K562 (cell line): ENCODE data around the gene VMP1. TPM values are rescaled to one million over a fixed set of nuclear protein-coding genes. Genes with fewer than 3 reads are reported as not detected.
A peak's percentile ranks its signal among the peaks of the same experiment; 100 is the strongest.

Source experiments
- ATAC-seq: fragments of 200-7000 bp; cut with Tn5 transposase; 3 replicates; pipeline ENCODE4 v1.9.1; 2020; ENCODE audit warnings: moderate library complexity
- BruUV-seq: library from RNA; stranded (reverse); fragments of 400-500 nt; replicated peaks from 2 replicates; lab custom pipeline; 2021; lab: Mats Ljungman, UMichigan
- CTCF ChIA-PET: fragments of 300-600 bp; formaldehyde crosslinking; extraction: SDS; loops from one replicate; lab custom pipeline; 2021; ENCODE audit warnings: low intra/inter-chr PET ratio; lab: Yijun Ruan, JAX
- POLR2A ChIA-PET: fragments of 300-600, 350-650 bp; sonication (Branson Sonifier 250); formaldehyde crosslinking; extraction: SDS; loops from one replicate; lab custom pipeline; 2021; ENCODE audit warnings: antibody characterized with exemption, inconsistent platforms; lab: Yijun Ruan, JAX
- DNase-seq, 4 experiments: peaks; one replicate each; pipeline versions ENCODE4 v3.0.0 to v3.0.0-alpha.2; 2011 to 2018; ENCODE audit warnings: low spot score in 3 of 4, mixed read lengths in 3 of 4; ENCODE audit errors: extremely low read depth in 1 of 4
- FAIRE-seq: peaks from 2 replicates; lab custom pipeline; 2011; peaks lifted over from hg19 to GRCh38; lab: Jason Lieb, UNC
- H2AFZ ChIP-seq: 2 replicates; pipeline ENCODE4 v1.6.0; 2011; ENCODE audit warnings: low read depth, low read length, control low read depth, inconsistent platforms
- H3K27ac ChIP-seq: fragments of 200-600 bp; 3 replicates; pipeline ENCODE4 v1.8.0; 2011; ENCODE audit warnings: low read depth, mild to moderate bottlenecking, control low read depth, inconsistent platforms, low read length, moderate library complexity, mixed read lengths; ENCODE audit errors: extremely low read depth
- H3K27me3 ChIP-seq, 2 experiments: fragments of 300-600 bp in 1 of 2; 2 replicates in 1 of 2; 3 replicates in 1 of 2; pipeline versions ENCODE4 v1.6.0 to v1.8.0; 2011; ENCODE audit warnings: inconsistent platforms in 2 of 2, low read length in 2 of 2, mild to moderate bottlenecking in 1 of 2, mixed read lengths in 1 of 2, moderate library complexity in 1 of 2; ENCODE audit not compliant: control insufficient read depth in 2 of 2, insufficient read depth in 2 of 2
- H3K36me3 ChIP-seq: fragments of 300-600 bp; 3 replicates; pipeline ENCODE4 v1.8.0; 2011; ENCODE audit warnings: mild to moderate bottlenecking, low read length, inconsistent platforms; ENCODE audit not compliant: control insufficient read depth, insufficient read depth
- H3K4me1 ChIP-seq, 2 experiments: fragments of 200-600 bp in 1 of 2; replicated peaks in 1 of 2; 2 replicates in 1 of 2; 3 replicates in 1 of 2; pipeline versions ENCODE4 v1.5.1 to v1.8.0; 2011; ENCODE audit warnings: inconsistent platforms in 2 of 2, low read length in 2 of 2, mild to moderate bottlenecking in 1 of 2, mixed read lengths in 1 of 2, moderate library complexity in 1 of 2; ENCODE audit not compliant: control insufficient read depth in 2 of 2, insufficient read depth in 2 of 2
- H3K4me2 ChIP-seq: 2 replicates; pipeline ENCODE4 v1.6.1; 2011; ENCODE audit warnings: low read length, control low read depth, inconsistent platforms, mixed read lengths; ENCODE audit not compliant: insufficient read depth
- H3K4me3 ChIP-seq: fragments of 200-600 bp; sonication (generic), shearing (Covaris generic); 2 replicates; pipeline ENCODE4 v1.5.1; 2016; ENCODE audit warnings: control low read depth, inconsistent platforms
- H3K79me2 ChIP-seq: fragments of 200-600 bp; 3 replicates; pipeline ENCODE4 v1.8.0; 2011; ENCODE audit warnings: low read length, inconsistent platforms; ENCODE audit not compliant: control insufficient read depth, insufficient read depth
- H3K9ac ChIP-seq, 2 experiments: 2 replicates each; pipeline versions ENCODE4 v1.6.0 to v1.6.1; 2011; ENCODE audit warnings: low read depth in 2 of 2, low read length in 2 of 2, control low read depth in 1 of 2, inconsistent platforms in 1 of 2, mild to moderate bottlenecking in 1 of 2, mixed read lengths in 1 of 2; ENCODE audit not compliant: insufficient read depth in 1 of 2
- H3K9me1 ChIP-seq: one replicate; pipeline ENCODE4 v1.6.0; 2011; ENCODE audit warnings: inconsistent platforms, mild to moderate bottlenecking, low read length, moderate library complexity; ENCODE audit not compliant: control insufficient read depth, insufficient read depth
- H3K9me3 ChIP-seq: replicated peaks from 2 replicates; pipeline ENCODE4 v1.5.1; 2011; ENCODE audit warnings: low read depth, low read length, inconsistent platforms; ENCODE audit not compliant: control insufficient read depth, insufficient read depth
- H4K20me1 ChIP-seq: replicated peaks from 2 replicates; pipeline ENCODE4 v1.6.1; 2011; ENCODE audit warnings: low read length, inconsistent platforms, mixed read lengths; ENCODE audit not compliant: control insufficient read depth, insufficient read depth
- BACH1 ChIP-seq: fragments of 200-800 bp; sonication (Bioruptor generic); IDR thresholded peaks from 2 replicates; pipeline ENCODE4 v1.6.1; 2016; ENCODE audit warnings: missing genetic modification characterization, missing compliant biosample characterization
- GTF2E2 ChIP-seq: fragments of 200-800 bp; sonication (Bioruptor generic); IDR thresholded peaks from 2 replicates; pipeline ENCODE4 v1.6.1; 2016; ENCODE audit warnings: missing genetic modification characterization, missing compliant biosample characterization
- HNRNPH1 ChIP-seq: fragments of 200-400 bp; formaldehyde crosslinking; optimal IDR thresholded peaks from 2 replicates; pipeline ENCODE3; 2017; ENCODE audit warnings: low read depth, mild to moderate bottlenecking, low read length, moderate library complexity
- L3MBTL2 ChIP-seq: fragments of 450-650 bp; IDR thresholded peaks from 2 replicates; pipeline ENCODE4 v1.6.1; 2016; ENCODE audit warnings: mild to moderate bottlenecking, moderate library complexity
- MAZ ChIP-seq, 2 experiments: fragments of 450-650 bp in 1 of 2; sonication (generic) in 1 of 2; formaldehyde crosslinking; IDR thresholded peaks in 1 of 2; conservative IDR thresholded peaks in 1 of 2; 2 replicates each; pipeline versions ENCODE4 v1.4.0 to v1.5.0; 2020; ENCODE audit warnings: mild to moderate bottlenecking in 1 of 2, missing genetic modification reagents in 1 of 2
- MYBL2 ChIP-seq, 2 experiments: fragments of 450-650 bp in 1 of 2; sonication (generic) in 1 of 2; formaldehyde crosslinking in 1 of 2; IDR thresholded peaks; 2 replicates each; pipeline versions ENCODE4 v1.6.1 to v1.8.1; 2017 to 2022; ENCODE audit warnings: borderline replicate concordance in 1 of 2, inconsistent platforms in 1 of 2, low read depth in 1 of 2, mild to moderate bottlenecking in 1 of 2, missing genetic modification reagents in 1 of 2, moderate library complexity in 1 of 2
- RBFOX2 ChIP-seq: fragments of 200-400 bp; formaldehyde crosslinking; IDR thresholded peaks from 2 replicates; pipeline ENCODE4 v1.6.1; 2017; ENCODE audit warnings: low read depth, mild to moderate bottlenecking, low read length, moderate library complexity
- TAF9B ChIP-seq: fragments of 450-650 bp; IDR thresholded peaks from 2 replicates; pipeline ENCODE4 v1.6.1; 2018; ENCODE audit warnings: mild to moderate bottlenecking; ENCODE audit not compliant: partially characterized antibody
- THRA ChIP-seq: fragments of 450-650 bp; IDR thresholded peaks from 2 replicates; pipeline ENCODE4 v1.6.1; 2017; ENCODE audit warnings: mild to moderate bottlenecking, moderate library complexity
- YY1 ChIP-seq, 3 experiments: IDR thresholded peaks; 2 replicates each; pipeline ENCODE4 v1.6.1; 2011; ENCODE audit warnings: low read length in 2 of 3, mild to moderate bottlenecking in 2 of 3, moderate library complexity in 2 of 3, borderline replicate concordance in 1 of 3, control low read depth in 1 of 3, low read depth in 1 of 3; ENCODE audit not compliant: insufficient read depth in 3 of 3, insufficient replicate concordance in 2 of 3, control insufficient read depth in 1 of 3, insufficient read length in 1 of 3; ENCODE audit errors: extremely low read depth in 1 of 3
- WGBS: fragments of 100-300 bp; shearing (Covaris generic); methylation state at CpG from one replicate; pipeline ENCODE4 v1.1.6; 2016; ENCODE audit warnings: low coverage, mixed read lengths; ENCODE audit not compliant: insufficient coverage; ENCODE audit errors: missing lambda C conversion rate; 5-methylcytosine and 5-hydroxymethylcytosine counted together
- in situ Hi-C: fragments of 300-500 bp; cut with MboI; formaldehyde crosslinking; loops from 4 replicates; pipeline ENCODE4 v1.15.0; 2018; ENCODE audit warnings: inconsistent platforms, mixed read lengths
- intact Hi-C: fragments of 100-400 bp; cut with micrococcal nuclease; formaldehyde crosslinking; loops from 2 replicates; pipeline ENCODE4 v1.14.2; 2022
- polyA plus RNA-seq, 8 experiments: library from polyadenylated mRNA; depleted of rRNA in 4 of 8; stranded (reverse) in 5 of 8; unstranded in 3 of 8; fragments of >200 nt; fragmentation: Nextera tagmentation in 2 of 8; fragmentation: Illumina TruSeq in 1 of 8; extraction: Ambion mirVana in 2 of 8; extraction: Trizol in 1 of 8; gene quantifications; 2 replicates each; pipeline versions ENCODE4 v1.2.1 to v1.2.3, GENCODE V29; 2011 to 2014; ENCODE audit warnings: inconsistent platforms in 1 of 8, missing spikeins in 1 of 8
- total RNA-seq, 7 experiments: library from RNA; depleted of rRNA in 6 of 7; stranded (reverse); fragments of >200 nt in 6 of 7; fragmentation: Illumina TruSeq in 2 of 7; extraction: Trizol in 2 of 7; gene quantifications; 2 replicates each; pipeline versions ENCODE4 v1.2.1 to v1.2.3, GENCODE V29; 2011 to 2021; ENCODE audit warnings: low replicate concordance in 1 of 7
- TF ChIP-seq, protein P1 (sequence below): IDR thresholded peaks from 3 replicates; pipeline ENCODE4 v1.6.1; 2011; ENCODE audit warnings: borderline replicate concordance, mild to moderate bottlenecking; ENCODE audit not compliant: insufficient read length, insufficient read depth
- TF ChIP-seq, protein P2 (sequence below): sonication (generic); formaldehyde crosslinking; IDR thresholded peaks from 2 replicates; pipeline ENCODE4 v1.8.1; 2023; ENCODE audit warnings: mild to moderate bottlenecking, missing genetic modification reagents
- TF ChIP-seq, protein P3 (sequence below), 2 experiments: IDR thresholded peaks; 2 replicates each; pipeline ENCODE4 v1.6.1; 2011; ENCODE audit warnings: borderline replicate concordance in 1 of 2, control low read depth in 1 of 2, low read depth in 1 of 2, low read length in 1 of 2, mild to moderate bottlenecking in 1 of 2, mixed read lengths in 1 of 2, moderate library complexity in 1 of 2; ENCODE audit not compliant: insufficient read depth in 1 of 2, insufficient read length in 1 of 2, poor library complexity in 1 of 2, severe bottlenecking in 1 of 2; ENCODE audit errors: extremely low read depth in 1 of 2

The VMP1 gene
- total and polyA plus RNA-seq, 9 of the 15 experiments (the other 6 are each of a cell fraction or from before 2014, with no cell fraction given): 123 to 304 (median 151) TPM

DNA sequence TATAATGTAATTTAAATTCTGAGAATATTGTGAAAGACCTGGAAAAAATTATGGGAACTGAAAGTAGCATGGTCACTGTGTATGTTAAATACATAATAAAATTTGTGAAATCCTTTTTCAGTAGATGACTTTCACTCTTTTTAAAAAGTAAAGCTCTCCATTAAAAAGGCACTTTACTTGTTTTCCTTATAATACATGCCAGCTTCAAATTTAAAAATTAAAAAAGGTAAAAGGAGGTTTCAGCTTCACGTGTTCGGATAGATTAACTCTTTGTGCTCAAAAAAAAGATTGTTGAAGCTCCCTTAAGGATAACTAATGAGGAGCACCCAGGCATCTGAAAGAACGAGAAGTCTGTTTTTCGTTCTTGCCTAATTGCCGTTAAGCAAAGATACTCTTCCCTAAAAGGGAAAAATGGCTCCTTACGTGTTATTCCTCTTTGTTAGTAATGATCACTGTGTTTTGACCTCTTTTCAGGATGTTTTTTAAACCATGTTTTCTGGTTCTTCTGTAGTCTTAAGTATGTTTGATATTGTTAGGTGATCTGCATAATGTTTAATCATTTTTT is 97.5 kb downstream of the VMP1 start:
- in situ Hi-C loops: no loop called here
- peak overlapping the region; percentile 94 for H3K27ac ChIP-seq
- peak overlapping the region; percentile 81 for H3K4me2 ChIP-seq
- no peaks in the 10 kb centered on the region for H4K20me1 ChIP-seq
- intact Hi-C loops: loop anchor here (2.0 kb wide), 1 partner anchor 34 kb away; no protein-coding TSS in a partner anchor
- H3K9me3 ChIP-seq: no peaks in the 10 kb centered on the region
- POLR2A ChIA-PET: interaction anchor here (1.0 to 1.9 kb wide), 6 partner anchors 14 to 41 kb away, joined by 3 to 9 read pairs (median 6); no protein-coding TSS in a partner anchor
- BruUV-seq: TSS peak; percentile 26
- CTCF ChIA-PET: no interaction called here
- FAIRE-seq (peak; percentile 15), DNase-seq (peak in 2 of 4 experiments; percentile 31 to 63), ATAC-seq (peak; percentile 72)
- H2AFZ ChIP-seq: peak overlapping the region; percentile 85
- peaks cover 0 to 8% of the 10 kb centered on the region in 2 experiments; a peak in 4 of 5 replicates for H3K4me1 ChIP-seq
- no peaks in the 10 kb centered on the region for H3K9me1 ChIP-seq
- peak overlapping the region in 1 of 2 experiments; percentile 85; a peak in 3 of 4 replicates for H3K9ac ChIP-seq
- peaks cover 4% of the 10 kb centered on the region; the same call in 1 of the 3 replicates for H3K36me3 ChIP-seq
- no peaks in the 10 kb centered on the region for H3K27me3 ChIP-seq
- WGBS: 3% methylated on average over 6 of the region's 6 CpGs
- H3K4me3 ChIP-seq: 0 out of 2 replicates have a peak overlapping the region, but pooled peaks have one; percentile 5
- peaks cover 9% of the 10 kb centered on the region; the same call in 1 of the 3 replicates for H3K79me2 ChIP-seq
- TF ChIP-seq GTF2E2 (tag): peak; percentile 66; the same call in 1 of the 2 replicates
- TF ChIP-seq, protein P1, sequence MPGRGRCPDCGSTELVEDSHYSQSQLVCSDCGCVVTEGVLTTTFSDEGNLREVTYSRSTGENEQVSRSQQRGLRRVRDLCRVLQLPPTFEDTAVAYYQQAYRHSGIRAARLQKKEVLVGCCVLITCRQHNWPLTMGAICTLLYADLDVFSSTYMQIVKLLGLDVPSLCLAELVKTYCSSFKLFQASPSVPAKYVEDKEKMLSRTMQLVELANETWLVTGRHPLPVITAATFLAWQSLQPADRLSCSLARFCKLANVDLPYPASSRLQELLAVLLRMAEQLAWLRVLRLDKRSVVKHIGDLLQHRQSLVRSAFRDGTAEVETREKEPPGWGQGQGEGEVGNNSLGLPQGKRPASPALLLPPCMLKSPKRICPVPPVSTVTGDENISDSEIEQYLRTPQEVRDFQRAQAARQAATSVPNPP: no peak
- TF ChIP-seq RBFOX2: peak; percentile 35
- TF ChIP-seq MYBL2 (IDR thresholded peaks at IDR 0.05; ENCODE audit: low read depth): no peak
- TF ChIP-seq MYBL2 (CRISPR knock-in tag; IDR thresholded peaks at IDR 0.05; ENCODE audit: borderline replicate concordance): no peak
- TF ChIP-seq, protein P2, sequence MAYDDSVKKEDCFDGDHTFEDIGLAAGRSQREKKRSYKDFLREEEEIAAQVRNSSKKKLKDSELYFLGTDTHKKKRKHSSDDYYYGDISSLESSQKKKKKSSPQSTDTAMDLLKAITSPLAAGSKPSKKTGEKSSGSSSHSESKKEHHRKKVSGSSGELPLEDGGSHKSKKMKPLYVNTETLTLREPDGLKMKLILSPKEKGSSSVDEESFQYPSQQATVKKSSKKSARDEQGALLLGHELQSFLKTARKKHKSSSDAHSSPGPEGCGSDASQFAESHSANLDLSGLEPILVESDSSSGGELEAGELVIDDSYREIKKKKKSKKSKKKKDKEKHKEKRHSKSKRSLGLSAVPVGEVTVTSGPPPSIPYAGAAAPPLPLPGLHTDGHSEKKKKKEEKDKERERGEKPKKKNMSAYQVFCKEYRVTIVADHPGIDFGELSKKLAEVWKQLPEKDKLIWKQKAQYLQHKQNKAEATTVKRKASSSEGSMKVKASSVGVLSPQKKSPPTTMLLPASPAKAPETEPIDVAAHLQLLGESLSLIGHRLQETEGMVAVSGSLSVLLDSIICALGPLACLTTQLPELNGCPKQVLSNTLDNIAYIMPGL (CRISPR knock-in tag): no peak
- no peak for TF ChIP-seq HNRNPH1
- TF ChIP-seq L3MBTL2: peak; percentile 37; the same call in 1 of the 2 replicates
- TF ChIP-seq, protein P3, sequence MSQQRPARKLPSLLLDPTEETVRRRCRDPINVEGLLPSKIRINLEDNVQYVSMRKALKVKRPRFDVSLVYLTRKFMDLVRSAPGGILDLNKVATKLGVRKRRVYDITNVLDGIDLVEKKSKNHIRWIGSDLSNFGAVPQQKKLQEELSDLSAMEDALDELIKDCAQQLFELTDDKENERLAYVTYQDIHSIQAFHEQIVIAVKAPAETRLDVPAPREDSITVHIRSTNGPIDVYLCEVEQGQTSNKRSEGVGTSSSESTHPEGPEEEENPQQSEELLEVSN (IDR thresholded peaks at IDR 0.05; ENCODE audit: borderline replicate concordance in 1 of 2, extremely low read depth in 1 of 2, insufficient read depth in 1 of 2, insufficient read length in 1 of 2, low read depth in 1 of 2, low read length in 1 of 2, poor library complexity in 1 of 2, severe bottlenecking in 1 of 2): peak in 1 of 2 experiments; percentile 36
- peak; percentile 35 for TF ChIP-seq TAF9B
- no peak for TF ChIP-seq THRA
- peak in 1 of 3 experiments; percentile 31 for TF ChIP-seq YY1 (IDR thresholded peaks at IDR 0.05; ENCODE audit: borderline replicate concordance in 1 of 3, control insufficient read depth in 1 of 3, extremely low read depth in 1 of 3, insufficient read depth in 3 of 3, insufficient read length in 1 of 3, insufficient replicate concordance in 2 of 3, low read depth in 1 of 3, low read length in 2 of 3)
- TF ChIP-seq MAZ (CRISPR knock-in tag; conservative IDR thresholded peaks at IDR 0.05 in 1 of 2, IDR thresholded peaks at IDR 0.05 in 1 of 2): no peak
- peak; percentile 61; the same call in 1 of the 2 replicates for TF ChIP-seq BACH1 (tag)
